HEK293 (cell line): ENCODE data around the gene SFXN3.

Experiments
- GLI4 ChIP-seq: fragments of 450-650 bp; formaldehyde crosslinking; IDR thresholded peaks from 2 replicates; pipeline ENCODE4 v1.5.1; 2016; ENCODE audit warnings: missing biosample characterization, missing genetic modification characterization
- GLIS1 ChIP-seq: fragments of 450-650 bp; formaldehyde crosslinking; IDR thresholded peaks from 2 replicates; pipeline ENCODE4 v1.5.1; 2016; ENCODE audit warnings: missing biosample characterization, missing genetic modification characterization
- GLIS2 ChIP-seq: fragments of 450-650 bp; formaldehyde crosslinking; IDR thresholded peaks from 2 replicates; pipeline ENCODE4 v1.5.1; 2016; ENCODE audit warnings: missing biosample characterization, missing genetic modification characterization
- INSM2 ChIP-seq: fragments of 450-650 bp; formaldehyde crosslinking; IDR thresholded peaks from 2 replicates; pipeline ENCODE4 v1.5.1; 2016; ENCODE audit warnings: missing biosample characterization, missing genetic modification characterization
- PATZ1 ChIP-seq: fragments of 450-650 bp; formaldehyde crosslinking; IDR thresholded peaks from 2 replicates; pipeline ENCODE4 v1.5.1; 2016; ENCODE audit warnings: missing biosample characterization, missing genetic modification characterization
- PRDM10 ChIP-seq: fragments of 450-650 bp; formaldehyde crosslinking; IDR thresholded peaks from 2 replicates; pipeline ENCODE4 v1.5.1; 2016; ENCODE audit warnings: missing biosample characterization, missing genetic modification characterization
- SP3 ChIP-seq: fragments of 450-650 bp; formaldehyde crosslinking; IDR thresholded peaks from 2 replicates; pipeline ENCODE4 v1.5.1; 2016; ENCODE audit warnings: missing biosample characterization, missing genetic modification characterization
- SP7 ChIP-seq: fragments of 450-650 bp; formaldehyde crosslinking; IDR thresholded peaks from 2 replicates; pipeline ENCODE4 v1.5.1; 2016; ENCODE audit warnings: missing biosample characterization, missing genetic modification characterization
- ZBTB20 ChIP-seq: fragments of 450-650 bp; formaldehyde crosslinking; IDR thresholded peaks from 2 replicates; pipeline ENCODE4 v1.5.1; 2016; ENCODE audit warnings: missing biosample characterization, missing genetic modification characterization
- ZFHX2 ChIP-seq: fragments of 450-650 bp; formaldehyde crosslinking; conservative IDR thresholded peaks from 2 replicates; pipeline ENCODE4 v1.5.1; 2016; ENCODE audit warnings: missing biosample characterization, missing genetic modification characterization
- ZFP69B ChIP-seq: fragments of 450-650 bp; formaldehyde crosslinking; IDR thresholded peaks from 2 replicates; pipeline ENCODE4 v1.5.1; 2016; ENCODE audit warnings: missing biosample characterization, missing genetic modification characterization
- ZNF121 ChIP-seq: fragments of 450-650 bp; formaldehyde crosslinking; IDR thresholded peaks from 2 replicates; pipeline ENCODE4 v1.5.1; 2016; ENCODE audit warnings: missing biosample characterization, missing genetic modification characterization
- ZNF132 ChIP-seq: fragments of 450-650 bp; formaldehyde crosslinking; IDR thresholded peaks from 2 replicates; pipeline ENCODE4 v1.5.1; 2017; ENCODE audit warnings: missing biosample characterization, missing genetic modification characterization, borderline replicate concordance
- ZNF324 ChIP-seq: fragments of 450-650 bp; formaldehyde crosslinking; IDR thresholded peaks from 2 replicates; pipeline ENCODE4 v1.5.1; 2016; ENCODE audit warnings: missing biosample characterization, missing genetic modification characterization
- ZNF404 ChIP-seq: fragments of 450-650 bp; formaldehyde crosslinking; IDR thresholded peaks from 2 replicates; pipeline ENCODE4 v1.5.1; 2017; ENCODE audit warnings: missing biosample characterization, missing genetic modification characterization
- ZNF473 ChIP-seq: fragments of 450-650 bp; formaldehyde crosslinking; IDR thresholded peaks from 2 replicates; pipeline ENCODE4 v1.5.1; 2017; ENCODE audit warnings: missing biosample characterization, missing genetic modification characterization
- ZNF518A ChIP-seq: fragments of 450-650 bp; formaldehyde crosslinking; conservative IDR thresholded peaks from 2 replicates; pipeline ENCODE4 v1.5.1; 2016; ENCODE audit warnings: low read depth, missing biosample characterization, missing genetic modification characterization
- ZNF600 ChIP-seq: fragments of 450-650 bp; formaldehyde crosslinking; IDR thresholded peaks from 2 replicates; pipeline ENCODE4 v1.5.1; 2016; ENCODE audit warnings: missing biosample characterization, missing genetic modification characterization
- ZNF621 ChIP-seq: fragments of 450-650 bp; formaldehyde crosslinking; IDR thresholded peaks from 2 replicates; pipeline ENCODE4 v1.5.1; 2017; ENCODE audit warnings: missing biosample characterization, missing genetic modification characterization
- ZNF843 ChIP-seq: fragments of 450-650 bp; formaldehyde crosslinking; IDR thresholded peaks from 2 replicates; pipeline ENCODE4 v1.5.1; 2016; ENCODE audit warnings: missing biosample characterization, missing genetic modification characterization
- ZSCAN4 ChIP-seq: fragments of 450-650 bp; formaldehyde crosslinking; IDR thresholded peaks from 2 replicates; pipeline ENCODE4 v1.5.1; 2017; ENCODE audit warnings: missing biosample characterization, missing genetic modification characterization
- ZSCAN5A ChIP-seq: fragments of 450-650 bp; formaldehyde crosslinking; IDR thresholded peaks from 2 replicates; pipeline ENCODE4 v1.5.1; 2016; ENCODE audit warnings: missing biosample characterization, missing genetic modification characterization

SFXN3 gene

GRCh38 chr10:100997360-100998182, 33.5 kb upstream of the SFXN3 start (continued):
- TF ChIP-seq ZNF518A (tag by site-specific recombination) (0 out of 2 replicates have a peak, but pooled peaks have one; percentile 28), ZNF404 (tag by site-specific recombination) (no peak), ZNF324 (tag by site-specific recombination) (0 out of 2 replicates have a peak, but pooled peaks have one; percentile 13), SP3 (peak; percentile 90; the same call in 1 of the 2 replicates), ZFP69B (tag by site-specific recombination) (peak; percentile 15), INSM2 (0 out of 2 replicates have a peak, but pooled peaks have one; percentile 12), GLIS2 (tag by site-specific recombination) (peak; percentile 95), SP7 (tag by site-specific recombination) (peak; percentile 15; the same call in 1 of the 2 replicates), ZSCAN4 (tag by site-specific recombination) (no peak), ZBTB20 (tag by site-specific recombination) (peak; percentile 89), PRDM10 (tag by site-specific recombination) (peak; percentile 85), GLIS1 (peak; percentile 52; the same call in 1 of the 2 replicates), ZNF121 (0 out of 2 replicates have a peak, but pooled peaks have one; percentile 46), ZSCAN5A (tag by site-specific recombination) (0 out of 2 replicates have a peak, but pooled peaks have one; percentile 48), ZNF621 (no peak), ZNF132 (tag by site-specific recombination) (no peak), PATZ1 (peak; percentile 21; the same call in 1 of the 2 replicates), ZNF843 (tag by site-specific recombination) (0 out of 2 replicates have a peak, but pooled peaks have one; percentile 12), GLI4 (tag by site-specific recombination) (peak; percentile 39; the same call in 1 of the 2 replicates), ZNF473 (no peak), ZNF600 (tag by site-specific recombination) (peak; percentile 81), ZFHX2 (tag by site-specific recombination) (0 out of 2 replicates have a peak, but pooled peaks have one; percentile 6)
